HUES6 (cell line): ENCODE data around the gene SLC9C2.
"Not testable (repeated sequence)": the region's sequence is repeated elsewhere in the genome, so short reads cannot be mapped to it uniquely, and the experiment has no call there.

Experiments used
- H3K27ac ChIP-seq: 2 replicates; pipeline ENCODE4 v1.7.0; 2013; ENCODE audit warnings: low read depth, mild to moderate bottlenecking, low read length, inconsistent platforms
- H3K27me3 ChIP-seq: 2 replicates; pipeline ENCODE4 v1.6.1; 2013; ENCODE audit warnings: low read length; ENCODE audit not compliant: control insufficient read depth, insufficient read depth
- H3K36me3 ChIP-seq: 2 replicates; pipeline ENCODE4 v1.6.1; 2013; ENCODE audit warnings: low read length; ENCODE audit not compliant: control insufficient read depth, insufficient read depth
- H3K4me1 ChIP-seq: 2 replicates; pipeline ENCODE4 v1.6.1; 2013; ENCODE audit warnings: low read length; ENCODE audit not compliant: control insufficient read depth, insufficient read depth
- H3K4me3 ChIP-seq: 2 replicates; pipeline ENCODE4 v1.5.1; 2013; ENCODE audit warnings: low read depth, low read length
- H3K9ac ChIP-seq: one replicate; pipeline ENCODE4 v1.6.1; 2013; ENCODE audit warnings: mild to moderate bottlenecking, low read length
- H3K9me3 ChIP-seq: 2 replicates; pipeline ENCODE4 v1.6.1; 2013; ENCODE audit warnings: low read depth, low read length; ENCODE audit not compliant: control insufficient read depth, insufficient read depth

The SLC9C2 gene

DNA sequence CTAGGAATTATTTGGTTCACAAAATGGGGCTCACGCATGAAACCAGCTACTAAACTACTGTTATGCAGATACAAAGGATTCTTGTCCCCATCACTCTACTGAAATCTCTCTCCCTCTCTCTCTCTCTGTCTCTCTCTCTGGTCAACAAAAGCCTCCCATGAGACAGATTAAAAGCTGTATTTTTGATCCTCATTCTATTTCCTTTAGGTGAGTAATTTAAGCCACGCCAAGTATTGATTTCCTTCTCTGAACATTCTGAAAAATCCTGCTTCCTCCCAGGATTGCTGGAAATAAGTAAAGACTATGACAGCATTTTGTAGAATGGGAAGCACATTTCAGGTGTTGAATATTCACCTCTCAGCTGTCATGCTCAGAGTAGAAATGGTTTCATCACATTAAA, 82.1 kb downstream of the SLC9C2 start:
- H3K4me3 ChIP-seq = no peak overlapping the region
- H3K27ac ChIP-seq = no peak overlapping the region
- no peaks in the 10 kb centered on the region for H3K9me3 ChIP-seq
- no peaks in the 10 kb centered on the region for H3K36me3 ChIP-seq
- peaks cover 11% of the 10 kb centered on the region for H3K4me1 ChIP-seq
- H3K9ac ChIP-seq = no peak overlapping the region
- H3K27me3 ChIP-seq = no peaks in the 10 kb centered on the region

GRCh38 chr1:173514503-173514902, 88.4 kb downstream of the SLC9C2 start:
- H3K4me3 ChIP-seq, H3K36me3 ChIP-seq, H3K4me1 ChIP-seq, H3K9me3 ChIP-seq, H3K27ac ChIP-seq, H3K27me3 ChIP-seq, H3K9ac ChIP-seq: not testable (repeated sequence)

- Histone ChIP-seq H3K36me3 (no peaks in the 10 kb centered on the region), H3K27ac (no peak overlapping the region), H3K4me3 (no peak overlapping the region), H3K9me3 (no peaks in the 10 kb centered on the region), H3K4me1 (peaks cover 21% of the 10 kb centered on the region), H3K27me3 (no peaks in the 10 kb centered on the region), H3K9ac (no peak overlapping the region)
Observed at GRCh38 chr1:173509797-173510196, 93.1 kb downstream of the SLC9C2 start.

GRCh38 chr1:173508541-173508940, 94.3 kb downstream of the SLC9C2 start:
- Histone ChIP-seq H3K27me3 (no peaks in the 10 kb centered on the region), H3K9me3 (no peaks in the 10 kb centered on the region)

DNA sequence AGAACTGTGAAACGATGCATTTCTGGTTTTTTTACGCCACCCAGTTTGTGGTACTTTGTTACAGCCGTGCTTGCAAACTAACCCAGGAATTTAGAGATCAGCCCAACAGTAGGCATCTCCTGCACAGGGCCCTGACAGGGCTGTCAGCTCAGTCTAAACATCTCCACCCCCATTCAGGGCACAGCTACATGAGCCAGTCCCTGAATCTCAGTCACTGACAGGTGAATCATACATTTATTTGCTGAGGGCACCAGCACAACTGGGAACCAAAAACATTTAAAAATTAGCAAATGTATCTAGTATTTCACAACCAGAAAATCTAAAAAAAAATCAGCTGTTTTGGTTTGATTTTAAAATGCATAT, 95.0 kb downstream of the SLC9C2 start:
- peak overlapping the region; percentile 7; the same call in 1 of the 2 replicates for H3K4me3 ChIP-seq
- H3K4me1 ChIP-seq = peaks cover 21% of the 10 kb centered on the region
- peak overlapping the region; percentile 74 for H3K27ac ChIP-seq
- no peaks in the 10 kb centered on the region for H3K9me3 ChIP-seq
- H3K9ac ChIP-seq = peak overlapping the region; percentile 35
- no peaks in the 10 kb centered on the region for H3K27me3 ChIP-seq
- no peaks in the 10 kb centered on the region for H3K36me3 ChIP-seq

More at GRCh38 chr1:173508541-173508940, 94.3 kb downstream of the SLC9C2 start:
- H3K36me3 ChIP-seq = no peaks in the 10 kb centered on the region
- H3K27ac ChIP-seq = no peak overlapping the region
- peaks cover 21% of the 10 kb centered on the region for H3K4me1 ChIP-seq
- no peak overlapping the region for H3K4me3 ChIP-seq
- H3K9ac ChIP-seq = no peak overlapping the region

DNA sequence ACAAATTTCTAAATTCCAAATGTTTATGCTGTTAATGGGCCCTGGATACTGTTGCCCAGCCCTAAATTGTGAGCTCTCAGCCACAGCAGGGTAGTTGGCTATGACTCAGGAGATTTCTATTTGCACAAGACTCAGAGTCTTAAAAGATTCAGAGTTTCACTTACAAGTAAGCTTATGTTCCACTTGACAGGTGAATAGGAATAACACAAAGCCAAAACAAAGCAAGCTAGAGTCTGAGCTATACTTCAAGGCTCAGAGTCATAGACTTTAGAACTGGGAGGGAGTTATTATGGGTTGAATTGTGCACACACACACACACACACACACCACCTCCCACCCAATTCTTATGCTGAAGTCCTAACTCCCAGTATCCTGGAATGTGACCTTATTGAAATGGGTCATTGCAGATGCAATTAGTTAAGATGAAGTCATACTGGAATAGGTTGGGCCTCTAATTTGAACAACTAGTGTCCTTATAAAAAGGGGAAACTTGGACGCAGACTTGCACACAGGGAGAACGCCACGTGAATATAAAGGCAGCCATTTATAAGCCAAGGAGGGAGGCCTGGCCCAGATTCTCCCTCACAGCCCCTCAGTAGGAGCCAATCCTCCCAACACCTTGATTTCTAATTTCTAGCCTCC, 95.5 kb downstream of the SLC9C2 start:
- H3K9ac ChIP-seq = peak overlapping the region; percentile 35
- H3K4me3 ChIP-seq = peak overlapping the region; percentile 7; the same call in 1 of the 2 replicates
- no peaks in the 10 kb centered on the region for H3K9me3 ChIP-seq

DNA sequence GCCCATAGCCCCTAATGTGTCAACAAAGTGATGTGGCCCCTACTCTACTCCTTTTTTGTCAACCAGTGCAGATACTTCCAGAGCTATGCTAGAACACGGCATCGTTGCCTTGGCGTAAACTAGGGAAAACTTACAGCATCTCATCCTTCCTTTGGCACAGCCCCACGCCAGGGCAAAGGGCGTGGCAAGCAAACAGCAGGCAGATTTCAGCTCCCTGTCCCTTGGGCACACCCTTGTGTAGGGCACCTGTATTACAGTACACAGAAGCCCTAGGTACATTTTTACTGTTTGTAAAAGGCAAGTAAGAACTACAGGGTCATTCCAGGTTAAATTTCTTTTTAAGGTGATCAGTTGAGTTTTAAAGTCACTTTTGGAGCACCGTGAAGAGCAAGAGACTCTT, 96.4 kb downstream of the SLC9C2 start:
- peaks cover 21% of the 10 kb centered on the region for H3K4me1 ChIP-seq
- no peak overlapping the region for H3K9ac ChIP-seq
- no peak overlapping the region for H3K4me3 ChIP-seq
- peak overlapping the region; percentile 74; the same call in 1 of the 2 replicates for H3K27ac ChIP-seq
- no peaks in the 10 kb centered on the region for H3K27me3 ChIP-seq
- no peaks in the 10 kb centered on the region for H3K36me3 ChIP-seq
- no peaks in the 10 kb centered on the region for H3K9me3 ChIP-seq

More for the DNA sequence above, 95.5 kb downstream of the SLC9C2 start:
- Histone ChIP-seq H3K27me3 (no peaks in the 10 kb centered on the region), H3K36me3 (no peaks in the 10 kb centered on the region), H3K4me1 (peaks cover 21% of the 10 kb centered on the region), H3K27ac (peak overlapping the region; percentile 74)

GRCh38 chr1:173505391-173505790, 97.5 kb downstream of the SLC9C2 start:
- Histone ChIP-seq H3K9me3 (no peaks in the 10 kb centered on the region), H3K4me3 (no peak overlapping the region), H3K9ac (no peak overlapping the region), H3K36me3 (no peaks in the 10 kb centered on the region), H3K27me3 (no peaks in the 10 kb centered on the region), H3K27ac (no peak overlapping the region), H3K4me1 (peaks cover 21% of the 10 kb centered on the region)

DNA sequence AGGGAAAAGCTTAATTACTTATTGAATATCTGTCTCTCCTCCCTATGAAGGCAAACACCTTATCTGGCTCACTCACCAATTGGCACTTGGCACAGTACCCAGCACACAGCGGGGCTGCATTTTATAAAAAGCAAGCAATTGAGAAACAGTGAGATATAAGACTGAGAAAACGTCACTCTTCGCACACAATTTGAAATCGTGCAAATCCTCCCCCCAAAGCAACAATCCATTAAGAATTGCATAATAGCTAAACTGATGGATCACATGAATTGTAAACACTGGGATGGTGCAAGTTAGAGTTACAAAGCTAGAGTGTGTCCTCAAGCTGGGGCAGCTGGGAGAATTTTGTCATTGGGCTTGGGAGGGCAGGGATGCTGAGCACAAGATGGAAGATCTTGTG, 98.6 kb downstream of the SLC9C2 start:
- H3K27me3 ChIP-seq = no peaks in the 10 kb centered on the region
- H3K9ac ChIP-seq = no peak overlapping the region
- no peak overlapping the region for H3K27ac ChIP-seq
- H3K9me3 ChIP-seq = no peaks in the 10 kb centered on the region
- H3K4me1 ChIP-seq = peaks cover 21% of the 10 kb centered on the region
- H3K36me3 ChIP-seq = no peaks in the 10 kb centered on the region
- no peak overlapping the region for H3K4me3 ChIP-seq

- Histone ChIP-seq H3K9me3 (no peaks in the 10 kb centered on the region; the same call in 1 of the 2 replicates), H3K4me3 (no peak overlapping the region), H3K27me3 (no peaks in the 10 kb centered on the region), H3K27ac (no peak overlapping the region), H3K4me1 (peaks cover 18% of the 10 kb centered on the region), H3K36me3 (no peaks in the 10 kb centered on the region), H3K9ac (no peak overlapping the region)
Observed at GRCh38 chr1:173503391-173503790, 99.5 kb downstream of the SLC9C2 start.

- no peak overlapping the region for H3K9ac ChIP-seq
- H3K27me3 ChIP-seq = no peaks in the 10 kb centered on the region
- H3K36me3 ChIP-seq = no peaks in the 10 kb centered on the region
- peaks cover 9% of the 10 kb centered on the region for H3K4me1 ChIP-seq
- H3K9me3 ChIP-seq = peaks cover under 1% of the 10 kb centered on the region
- no peak overlapping the region for H3K27ac ChIP-seq
- no peak overlapping the region for H3K4me3 ChIP-seq
Observed at GRCh38 chr1:173502104-173502503, 100.8 kb downstream of the SLC9C2 start.
